Measurements from ENCODE around the gene MAP3K9. TPM values are rescaled to one million over a fixed set of nuclear protein-coding genes. Genes with fewer than 3 reads are reported as not detected.

Gene MAP3K9
- total and polyA plus RNA-seq, 2 of the 8 experiments (the other 6 are each of a cell fraction or from before 2014, with no cell fraction given) = 9.8 to 24.7 TPM

DNA sequence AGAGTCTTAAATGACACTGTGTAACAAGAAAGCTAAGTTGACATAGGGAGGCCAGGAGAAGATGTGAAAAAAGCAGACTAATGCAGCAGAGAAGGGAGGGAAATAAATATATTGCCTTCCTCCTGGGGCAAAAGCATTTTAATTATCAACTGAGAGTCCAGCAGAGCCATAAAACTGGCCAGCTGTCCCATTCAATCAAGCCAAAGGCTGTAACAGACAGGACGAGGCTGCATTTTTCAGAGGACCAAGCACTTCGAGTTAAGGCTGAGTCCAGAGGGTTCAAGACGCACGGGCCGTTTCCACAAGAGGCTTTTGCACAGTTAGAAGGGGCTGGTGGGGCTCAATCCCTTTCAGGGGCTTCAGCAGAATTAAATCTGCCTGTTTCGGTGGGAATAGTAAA, 20.4 kb downstream of the MAP3K9 start:
- Histone ChIP-seq H2AK5ac (ENCODE audit: low read depth, low read length) (no peak overlapping the region), H3K4ac (replicated peaks; ENCODE audit: insufficient read length, low read depth, low read length) (no peak overlapping the region), H3K36me3 (ENCODE audit: control insufficient read depth in 2 of 4, insufficient read depth in 4 of 4, low read length in 3 of 4) (peaks cover 0 to 6% (median 1%) of the 10 kb centered on the region in 4 experiments; a peak in 4 of 8 replicates), H2BK5ac (ENCODE audit: low read depth, low read length) (no peak overlapping the region), H4K5ac (ENCODE audit: insufficient read length, low read depth, low read length) (no peak overlapping the region), H4K8ac (ENCODE audit: extremely low read depth, insufficient read depth, low read length) (no peak overlapping the region), H3K4me3 (ENCODE audit: extremely low read depth in 1 of 4, insufficient read depth in 2 of 4, low read depth in 3 of 4, low read length in 4 of 4) (no peak overlapping the region), H2BK15ac (ENCODE audit: low read length) (no peak overlapping the region), H3K23ac (ENCODE audit: insufficient read length) (no peak overlapping the region), H3K56ac (replicated peaks; ENCODE audit: insufficient read length, low read depth, low read length) (no peak overlapping the region), H4K20me1 (replicated peaks in 1 of 2; ENCODE audit: control insufficient read depth in 1 of 2, insufficient read depth in 2 of 2, low read length in 2 of 2) (peaks cover 4 to 15% of the 10 kb centered on the region in 2 experiments), H3K79me1 (ENCODE audit: low read depth, low read length) (peaks cover 16% of the 10 kb centered on the region), H3K4me2 (ENCODE audit: insufficient read depth in 1 of 2, low read depth in 2 of 2, low read length in 2 of 2) (no peak overlapping the region), H3K9ac (replicated peaks in 1 of 4; ENCODE audit: extremely low read depth in 1 of 4, low read depth in 3 of 4, low read length in 3 of 4) (no peak overlapping the region), H3K4me1 (replicated peaks in 1 of 4; ENCODE audit: control insufficient read depth in 3 of 4, insufficient read depth in 4 of 4, low read length in 3 of 4) (no peaks in the 10 kb centered on the region), H3K23me2 (ENCODE audit: low read depth, low read length) (no peaks in the 10 kb centered on the region), H4K91ac (replicated peaks; ENCODE audit: insufficient read length, low read length) (no peak overlapping the region), H3K27me3 (replicated peaks in 1 of 4; ENCODE audit: control insufficient read depth in 3 of 4, extremely low read depth in 1 of 4, insufficient read depth in 3 of 4, low read length in 3 of 4) (no peaks in the 10 kb centered on the region), H2BK120ac (replicated peaks; ENCODE audit: low read depth, low read length) (no peak overlapping the region), H3K18ac (ENCODE audit: extremely low read depth, low read length) (no peak overlapping the region), H3K14ac (ENCODE audit: insufficient read length) (no peak overlapping the region), H3K27ac (ENCODE audit: low read depth, low read length) (no peak overlapping the region), H3K79me2 (ENCODE audit: control insufficient read depth in 1 of 2, insufficient read depth in 2 of 2, low read length in 2 of 2) (peaks cover 6 to 35% of the 10 kb centered on the region in 2 experiments; a peak in 2 of 4 replicates), H2BK12ac (ENCODE audit: low read depth, low read length) (no peak overlapping the region), H2AFZ (ENCODE audit: low read length) (no peak overlapping the region), H3K9me3 (ENCODE audit: insufficient read depth in 2 of 2, low read depth in 1 of 2, low read length in 1 of 2) (no peaks in the 10 kb centered on the region), H2BK20ac (ENCODE audit: low read length) (no peak overlapping the region)
- 82% methylated on average over 6 of the region's 6 CpGs; no CpG with 5 or more reads in 1 of the 2 experiments for whole genome bisulfite sequencing, 2 experiments (ENCODE audit: extremely low coverage in 1 of 2, insufficient coverage in 1 of 2, insufficient read length in 1 of 2, insufficient replicate concordance in 2 of 2, low coverage in 1 of 2, low lambda C conversion rate in 2 of 2, missing lambda C conversion rate in 1 of 2)
- DNase-seq (ENCODE audit: low read depth in 1 of 2, low spot score in 2 of 2) (no peak), FAIRE-seq (no peak)
- CTCF ChIA-PET (ENCODE audit: partially characterized antibody) = interaction anchor here (0.8 to 2.9 kb wide), 3 partner anchors 10 to 385 kb away, joined by 3 to 15 read pairs (median 5); no protein-coding TSS in a partner anchor
- POLR2A ChIA-PET (ENCODE audit: partially characterized antibody) = no interaction called here
- TF ChIP-seq, protein P1, sequence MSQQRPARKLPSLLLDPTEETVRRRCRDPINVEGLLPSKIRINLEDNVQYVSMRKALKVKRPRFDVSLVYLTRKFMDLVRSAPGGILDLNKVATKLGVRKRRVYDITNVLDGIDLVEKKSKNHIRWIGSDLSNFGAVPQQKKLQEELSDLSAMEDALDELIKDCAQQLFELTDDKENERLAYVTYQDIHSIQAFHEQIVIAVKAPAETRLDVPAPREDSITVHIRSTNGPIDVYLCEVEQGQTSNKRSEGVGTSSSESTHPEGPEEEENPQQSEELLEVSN (IDR thresholded peaks at IDR 0.05) = no peak

All from H1 (cell line).